ENCODE data around the gene IL4I1. TPM values are rescaled to one million over a fixed set of nuclear protein-coding genes. Genes with fewer than 3 reads are reported as not detected.

Gene IL4I1
- total and polyA plus RNA-seq, 2 of the 4 experiments (the other 2 are of a cell fraction): 0.31 to 0.36 TPM

- no peak overlapping the region for H3K4me2 ChIP-seq (ENCODE audit: low read depth, low read length)
- H3K27me3 ChIP-seq (ENCODE audit: control insufficient read depth, insufficient read depth, low read length): no peaks in the 10 kb centered on the region
- H4K20me1 ChIP-seq (ENCODE audit: insufficient read depth, low read length): peaks cover 26% of the 10 kb centered on the region
- H3K4me3 ChIP-seq (ENCODE audit: insufficient read depth, low read depth, low read length): no peak overlapping the region
- no peak overlapping the region for H3K27ac ChIP-seq (ENCODE audit: insufficient read depth, low read length)
- no peak overlapping the region for H2AK5ac ChIP-seq (ENCODE audit: low read depth, low read length)
- H3K14ac ChIP-seq (replicated peaks; ENCODE audit: low read depth, low read length): no peak overlapping the region
- peaks cover 23 to 69% of the 10 kb centered on the region in 2 experiments for H3K79me1 ChIP-seq (ENCODE audit: low read depth in 1 of 2, low read length in 2 of 2)
- TF ChIP-seq CHD1 (IDR thresholded peaks at IDR 0.05; ENCODE audit: low read depth, low read length) (no peak), ELK1 (IDR thresholded peaks at IDR 0.05; ENCODE audit: borderline replicate concordance, low read depth, low read length) (no peak), CEBPB (IDR thresholded peaks at IDR 0.05; ENCODE audit: low read depth, low read length) (no peak), POLR2A (IDR thresholded peaks at IDR 0.05; ENCODE audit: low read depth, low read length) (no peak), MAZ (IDR thresholded peaks at IDR 0.05; ENCODE audit: borderline replicate concordance, low read depth, low read length) (no peak), NFE2L2 (IDR thresholded peaks at IDR 0.05; ENCODE audit: low read depth, low read length) (no peak), RAD21 (IDR thresholded peaks at IDR 0.05; ENCODE audit: low read length) (no peak), CTCF (conservative IDR thresholded peaks at IDR 0.05; ENCODE audit: low read depth, low read length) (no peak), SMC3 (IDR thresholded peaks at IDR 0.05; ENCODE audit: low read depth, low read length) (no peak), FOS (IDR thresholded peaks at IDR 0.05; ENCODE audit: low read depth, low read length) (no peak)
- TF ChIP-seq, protein P1, sequence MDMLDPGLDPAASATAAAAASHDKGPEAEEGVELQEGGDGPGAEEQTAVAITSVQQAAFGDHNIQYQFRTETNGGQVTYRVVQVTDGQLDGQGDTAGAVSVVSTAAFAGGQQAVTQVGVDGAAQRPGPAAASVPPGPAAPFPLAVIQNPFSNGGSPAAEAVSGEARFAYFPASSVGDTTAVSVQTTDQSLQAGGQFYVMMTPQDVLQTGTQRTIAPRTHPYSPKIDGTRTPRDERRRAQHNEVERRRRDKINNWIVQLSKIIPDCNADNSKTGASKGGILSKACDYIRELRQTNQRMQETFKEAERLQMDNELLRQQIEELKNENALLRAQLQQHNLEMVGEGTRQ (IDR thresholded peaks at IDR 0.05; ENCODE audit: low read depth, low read length): no peak
- H3K9me1 ChIP-seq (ENCODE audit: insufficient read depth, low read length): peaks cover 13% of the 10 kb centered on the region
- no peak overlapping the region for H3K56ac ChIP-seq (ENCODE audit: extremely low read depth, insufficient read depth, low read length)
- no peak overlapping the region for H4K8ac ChIP-seq (ENCODE audit: low read depth in 2 of 2, low read length in 2 of 2)
- POLR2A ChIA-PET (ENCODE audit: unreplicated experiment): no interaction called here
- in situ Hi-C loops (cut with MboI; ENCODE audit: low sequenced_read_pairs): no loop called here
- dilution Hi-C loops (cut with HindIII; ENCODE audit: low sequenced_read_pairs, unreplicated experiment): no loop called here
- peaks cover 46% of the 10 kb centered on the region for H3K36me3 ChIP-seq (ENCODE audit: control insufficient read depth, insufficient read depth, low read length)
- no peak overlapping the region for H2AK9ac ChIP-seq (replicated peaks; ENCODE audit: low read depth, low read length, poor library complexity)
- DNase-seq (no peak), ATAC-seq (ENCODE audit: low read depth) (no peak)
- H3K23ac ChIP-seq (ENCODE audit: low read depth, low read length): no peak overlapping the region
- H4K5ac ChIP-seq (ENCODE audit: low read depth, low read length): no peak overlapping the region
- H2BK120ac ChIP-seq (ENCODE audit: low read depth, low read length): no peak overlapping the region
- no peaks in the 10 kb centered on the region for H3K9me3 ChIP-seq (ENCODE audit: control insufficient read depth, insufficient read depth, low read length)
- no peak overlapping the region for H4K91ac ChIP-seq (ENCODE audit: insufficient read depth, low read depth, low read length)
- CTCF ChIA-PET: no interaction called here
- H2AFZ ChIP-seq (replicated peaks; ENCODE audit: low read length, poor library complexity): no peak overlapping the region
- BruUV-seq (replicated peaks): no TSS peak
- intact Hi-C loops (cut with micrococcal nuclease): no loop called here
- peaks cover 9% of the 10 kb centered on the region for H3K4me1 ChIP-seq (ENCODE audit: control insufficient read depth, insufficient read depth, low read length)
- no peak overlapping the region for H2BK15ac ChIP-seq (ENCODE audit: low read depth, low read length)
- H3K9ac ChIP-seq (ENCODE audit: low read depth, low read length): no peak overlapping the region
- no peak overlapping the region for H3K18ac ChIP-seq (ENCODE audit: low read depth, low read length)
- no peak overlapping the region for H3K4ac ChIP-seq (ENCODE audit: low read depth, low read length)
- no peak overlapping the region for H2BK5ac ChIP-seq (ENCODE audit: low read depth, low read length, poor library complexity, severe bottlenecking)
- no peak overlapping the region for H2BK20ac ChIP-seq (ENCODE audit: low read depth, low read length)
- 97% methylated on average over 15 of the region's 17 CpGs; no CpG with 5 or more reads in 1 of the 2 experiments for WGBS, 2 experiments (ENCODE audit: extremely low coverage in 2 of 2, insufficient read length in 1 of 2)
Measured at GRCh38 chr19:49863935-49864320, 32.8 kb downstream of the IL4I1 start.
